SIG-M5 (cell line): Measurements from ENCODE around the gene TANGO2.

ENCODE experiments used
- DNase-seq: peaks from one replicate; lab custom pipeline; 2025; lab: John Stamatoyannopoulos, UW

TANGO2 gene

DNA sequence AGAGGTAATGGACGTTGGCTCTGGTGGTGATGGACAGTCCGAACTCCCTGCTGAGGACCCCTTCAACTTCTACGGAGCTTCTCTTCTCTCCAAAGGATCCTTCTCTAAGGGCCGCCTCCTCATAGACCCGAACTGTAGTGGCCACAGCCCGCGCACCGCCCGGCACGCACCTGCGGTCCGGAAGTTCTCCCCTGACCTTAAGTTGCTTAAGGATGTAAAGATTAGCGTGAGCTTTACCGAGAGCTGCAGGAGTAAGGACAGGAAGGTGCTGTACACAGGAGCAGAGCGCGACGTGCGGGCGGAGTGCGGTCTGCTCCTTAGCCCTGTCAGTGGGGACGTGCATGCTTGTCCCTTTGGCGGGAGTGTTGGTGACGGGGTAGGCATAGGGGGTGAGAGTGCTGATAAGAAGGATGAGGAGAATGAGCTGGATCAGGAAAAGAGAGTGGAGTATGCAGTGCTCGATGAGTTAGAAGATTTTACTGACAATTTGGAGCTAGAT, 65.2 kb downstream of the TANGO2 start:
- DNase-seq, result no peak

- no peak for DNase-seq
These were observed 65.9 kb downstream of the TANGO2 start for GRCh38 chr22:20086763-20087162.

- no peak for DNase-seq
These were observed 66.7 kb downstream of the TANGO2 start for GRCh38 chr22:20087319-20088262.

DNA sequence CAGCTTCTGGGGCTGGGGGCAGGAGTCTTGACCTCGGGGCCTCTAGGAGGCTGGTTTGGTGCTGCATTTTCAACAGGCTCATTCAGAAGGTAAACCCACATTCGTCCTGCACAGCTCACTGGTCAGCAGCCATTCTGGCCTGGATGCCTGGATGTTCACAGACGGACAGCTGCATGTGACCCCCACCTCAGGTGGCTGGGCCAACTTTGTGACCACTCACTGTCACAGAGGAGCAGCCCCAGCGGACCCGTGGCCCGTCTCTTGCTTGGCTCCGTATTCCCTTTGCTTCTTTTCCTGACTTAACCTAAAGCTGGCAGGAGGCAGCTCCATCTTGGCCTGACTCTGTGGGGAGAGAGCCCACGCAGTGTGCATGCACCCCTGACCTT, 67.3 kb downstream of the TANGO2 start:
- no peak for DNase-seq

DNA sequence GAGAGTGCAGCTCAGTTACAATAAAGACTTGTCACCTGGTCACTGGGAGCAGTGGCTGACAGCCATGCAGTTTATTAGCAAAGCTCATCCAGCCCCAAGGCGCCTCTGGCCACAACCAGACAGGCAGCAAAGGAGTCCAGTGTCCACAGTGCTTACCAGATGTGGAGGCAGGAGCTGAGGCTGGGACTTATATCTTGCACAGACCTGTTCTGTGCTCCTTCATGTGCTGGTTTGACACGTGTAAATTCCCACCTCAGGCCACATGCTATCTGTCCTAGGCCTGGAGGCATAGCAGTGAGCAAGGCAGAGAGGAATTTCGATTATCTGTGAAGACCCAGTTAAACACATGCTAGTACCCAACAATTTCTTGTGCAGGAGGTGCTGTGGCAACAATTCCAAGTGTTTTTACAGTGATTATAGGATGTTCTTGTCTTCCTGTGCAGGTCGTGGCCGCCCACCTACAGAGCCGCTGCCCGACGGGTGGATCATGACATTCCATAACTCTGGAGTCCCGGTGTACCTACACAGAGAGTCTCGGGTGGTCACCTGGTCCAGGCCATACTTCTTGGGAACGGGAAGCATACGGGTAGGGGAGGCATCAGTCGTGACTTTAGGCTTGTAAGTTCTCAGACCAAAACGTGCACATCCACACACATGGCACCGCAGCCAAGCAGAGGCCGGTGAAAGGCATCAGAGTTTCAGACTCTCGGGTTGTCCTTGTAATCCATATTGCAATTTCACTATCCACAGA, 68.5 kb downstream of the TANGO2 start:
- DNase-seq, result no peak

- DNase-seq, result no peak
These were observed 69.2 kb downstream of the TANGO2 start for GRCh38 chr22:20089977-20090729.

GRCh38 chr22:20090730-20091240, 69.9 kb downstream of the TANGO2 start:
- DNase-seq, result no peak

DNA sequence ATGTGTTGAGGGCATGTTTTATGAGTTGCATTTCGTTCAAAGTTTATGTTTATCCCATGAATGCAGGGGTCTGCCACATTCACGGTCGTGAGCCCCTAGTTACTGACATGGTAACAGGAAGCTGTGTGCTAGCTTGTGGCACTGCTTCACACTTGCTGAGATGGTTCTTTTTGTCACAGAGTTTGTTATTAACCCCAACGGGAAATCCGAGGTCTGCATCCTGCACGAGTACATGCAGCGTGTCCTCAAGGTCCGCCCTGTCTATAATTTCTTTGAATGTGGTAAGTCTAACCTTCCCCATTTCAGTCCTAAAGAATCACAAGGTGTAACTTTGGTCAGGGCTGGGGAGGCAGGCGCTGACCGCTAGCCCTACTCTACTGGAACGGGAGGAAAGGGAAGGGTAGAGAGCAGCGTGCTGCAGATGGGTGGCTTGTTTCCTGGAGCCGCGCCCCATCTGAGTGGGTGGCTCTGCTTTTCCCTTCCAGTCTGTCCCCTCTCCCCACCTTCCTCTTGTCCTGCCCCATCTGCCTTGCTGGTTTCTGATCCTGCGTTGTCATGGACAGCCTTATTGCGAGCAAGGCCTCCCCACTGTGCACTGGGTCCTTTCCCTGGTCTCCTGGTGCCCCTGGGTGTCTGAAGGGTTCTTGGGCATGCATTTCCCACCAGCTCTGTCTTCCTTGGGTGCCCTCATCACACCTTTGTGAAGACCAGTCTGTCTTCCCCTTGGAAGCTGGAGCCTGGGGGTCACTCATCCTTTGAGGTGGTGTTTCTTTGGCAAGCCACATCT, 71.0 kb downstream of the TANGO2 start:
- DNase-seq, result no peak

GRCh38 chr22:20092477-20092854, 71.6 kb downstream of the TANGO2 start:
- DNase-seq, result no peak

DNA sequence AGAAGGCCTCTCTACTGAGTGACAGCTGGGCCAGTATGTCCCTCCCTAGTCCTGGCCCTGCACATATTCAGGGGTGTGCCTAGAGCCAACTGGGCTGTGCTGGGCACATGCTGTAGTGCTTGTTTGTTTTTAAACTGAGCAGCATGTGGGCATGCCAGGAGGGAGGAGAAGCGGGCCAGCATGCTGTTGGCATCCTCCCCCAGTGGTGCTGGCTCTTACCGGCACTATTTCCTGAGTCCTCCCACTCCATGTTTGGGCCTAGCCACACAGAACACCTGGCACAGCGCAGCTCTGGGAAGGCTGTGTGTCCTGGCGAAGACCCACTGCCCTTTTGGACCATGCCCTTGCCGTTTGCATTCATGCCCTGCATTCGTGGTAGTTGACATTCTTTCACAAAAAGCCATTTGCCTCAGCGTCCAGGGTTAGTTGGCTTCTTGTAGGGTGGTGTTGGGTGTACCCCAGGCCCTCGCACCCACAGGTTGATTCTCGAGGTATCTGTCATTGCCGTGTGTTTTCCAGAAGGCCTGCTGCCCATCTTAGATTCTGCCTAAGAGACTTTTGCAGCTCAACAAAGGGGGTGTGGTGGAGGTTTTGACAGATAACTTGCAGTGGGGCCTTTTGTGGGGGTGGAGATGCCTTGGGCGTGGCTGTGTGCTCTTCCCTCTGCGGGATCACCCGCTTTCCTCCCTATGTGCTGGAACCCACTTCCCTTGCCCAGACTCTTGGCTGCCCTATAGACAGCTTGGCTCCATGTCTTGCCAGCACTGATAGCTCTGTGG, 72.7 kb downstream of the TANGO2 start:
- no peak for DNase-seq

GRCh38 chr22:20094197-20094807, 73.4 kb downstream of the TANGO2 start:
- DNase-seq, result no peak

DNA sequence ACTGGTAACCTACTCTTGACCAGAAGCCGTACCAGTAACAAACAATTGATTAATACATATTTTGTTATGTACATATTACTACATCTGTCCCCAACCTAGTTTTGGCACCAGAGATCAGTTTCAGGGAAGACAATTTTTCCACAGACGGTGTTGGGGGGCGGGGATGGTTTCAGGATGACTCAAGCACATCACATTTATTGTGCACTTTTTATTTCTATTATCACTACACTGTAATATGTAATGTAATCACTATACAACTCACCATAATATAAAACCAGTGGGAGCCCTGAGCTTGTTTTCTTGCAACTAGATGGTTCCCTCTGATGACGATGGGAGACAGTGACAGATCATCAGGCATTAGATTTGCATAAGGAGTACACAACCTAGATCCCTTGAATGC, 74.6 kb downstream of the TANGO2 start:
- DNase-seq, result no peak

DNA sequence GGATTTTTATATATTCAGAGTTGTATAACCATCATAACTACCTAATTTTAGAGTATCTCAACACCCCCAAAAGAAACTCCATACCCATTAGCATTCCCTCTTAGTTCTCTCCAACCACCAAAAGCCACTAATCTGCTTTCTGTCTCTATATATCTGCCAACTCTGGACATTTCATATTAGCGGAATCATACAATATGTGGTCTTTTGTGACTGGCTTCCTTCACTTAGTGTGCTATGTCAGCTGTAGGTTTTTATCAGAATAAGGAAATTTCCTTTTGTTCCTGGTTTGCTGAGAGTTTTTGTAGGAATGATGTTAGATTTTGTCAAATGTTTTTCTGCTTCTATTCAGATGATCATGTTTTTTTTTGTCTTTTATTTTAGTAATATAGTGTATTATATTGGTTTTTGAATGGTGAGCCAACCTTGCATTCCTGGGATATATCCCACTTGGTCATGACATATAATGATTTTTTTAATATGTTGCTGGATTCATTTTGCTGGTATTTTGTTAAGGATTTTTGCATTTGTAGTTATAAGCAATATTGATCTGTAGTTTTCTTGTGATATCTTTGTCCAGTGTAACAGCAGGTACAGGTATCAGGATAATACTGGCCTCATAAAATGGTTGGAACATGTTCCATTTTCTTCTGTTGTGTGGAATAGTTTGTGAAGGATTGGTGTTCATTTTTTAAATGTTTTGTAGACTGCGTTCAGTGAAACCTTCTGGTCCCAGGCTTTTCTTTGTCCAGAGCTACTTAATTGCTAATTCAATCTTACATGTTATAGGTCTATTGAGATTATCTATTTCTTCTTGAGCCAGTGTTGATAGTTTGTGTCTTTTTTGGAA, 75.9 kb downstream of the TANGO2 start:
- no peak for DNase-seq

DNA sequence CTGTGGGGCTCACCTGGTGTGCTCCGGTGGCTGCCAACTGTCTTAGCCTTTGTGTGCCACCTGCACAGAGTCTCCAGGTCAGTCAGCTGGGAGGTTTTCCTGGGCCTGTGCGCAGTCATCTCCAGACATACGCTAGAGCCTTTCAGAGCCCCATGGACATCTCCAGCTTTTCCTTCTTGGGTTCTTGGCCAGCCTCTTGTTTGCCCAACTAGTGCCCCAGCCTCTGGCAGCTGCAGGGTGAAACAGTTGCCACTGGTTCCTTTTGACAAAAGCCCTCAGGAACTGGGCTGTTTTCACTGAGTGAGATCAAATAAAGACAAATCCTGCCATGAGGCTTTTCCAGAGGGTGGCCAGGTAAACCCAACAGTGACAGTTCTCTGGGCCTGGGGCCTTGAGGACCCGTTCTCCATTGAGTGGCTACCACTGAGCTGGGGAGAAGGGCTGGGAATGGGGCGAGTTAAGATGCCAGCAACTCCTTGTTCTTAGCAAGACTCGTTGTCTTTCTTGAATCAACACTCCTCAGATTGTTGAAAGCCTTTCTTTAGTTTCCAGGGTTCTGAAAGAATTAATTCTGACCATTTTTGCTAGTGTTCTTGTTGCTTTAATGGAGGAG, 78.3 kb downstream of the TANGO2 start:
- DNase-seq, result no peak

DNA sequence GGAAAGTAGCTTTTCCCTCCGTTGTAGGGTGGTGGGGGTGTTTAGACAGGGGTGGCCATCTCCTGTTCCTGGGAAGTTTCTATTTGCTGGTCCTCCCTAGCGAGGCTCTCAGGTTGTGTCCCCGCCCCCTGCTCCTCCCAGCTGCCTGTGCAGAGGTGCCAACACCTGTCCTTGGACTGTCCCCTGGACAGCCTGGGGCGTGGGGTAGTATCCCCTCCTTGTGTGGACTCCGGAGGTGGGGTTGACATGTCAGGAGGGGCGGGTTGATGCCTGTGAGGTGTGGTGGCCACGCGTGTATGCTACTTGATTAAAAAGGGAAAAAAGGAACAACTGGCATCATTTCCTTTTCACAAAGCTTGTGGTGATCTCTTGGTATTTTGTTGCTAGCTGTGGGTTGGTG, 80.7 kb downstream of the TANGO2 start:
- no peak for DNase-seq

DNA sequence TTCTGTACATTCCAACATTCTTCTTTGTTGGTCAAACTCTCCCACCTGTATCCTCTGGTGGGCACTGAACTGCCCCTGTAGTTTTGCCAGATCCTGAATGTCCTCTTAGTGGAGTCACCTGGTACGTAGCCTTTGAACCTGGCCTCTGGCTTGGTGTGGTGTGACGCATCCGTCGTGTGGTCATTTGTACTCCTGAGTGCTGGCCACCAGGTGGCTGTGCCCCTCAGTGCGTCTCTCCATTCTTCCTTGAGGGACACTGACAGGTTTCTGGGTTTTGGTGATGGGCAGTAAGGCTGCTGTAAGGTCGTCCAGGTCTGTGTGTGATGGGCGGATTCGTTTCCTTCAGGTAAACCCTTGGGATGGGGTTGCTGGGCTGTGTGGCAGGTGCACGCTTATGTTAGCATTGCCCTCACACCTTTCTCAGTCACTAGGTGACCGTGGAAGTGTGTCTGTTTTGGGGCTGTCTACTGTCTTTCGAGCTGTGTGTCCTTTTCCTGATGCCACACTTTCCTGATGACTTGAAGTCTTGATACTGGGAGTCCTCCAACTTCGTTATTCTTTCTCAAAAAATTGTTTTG, 81.4 kb downstream of the TANGO2 start:
- no peak for DNase-seq

DNA sequence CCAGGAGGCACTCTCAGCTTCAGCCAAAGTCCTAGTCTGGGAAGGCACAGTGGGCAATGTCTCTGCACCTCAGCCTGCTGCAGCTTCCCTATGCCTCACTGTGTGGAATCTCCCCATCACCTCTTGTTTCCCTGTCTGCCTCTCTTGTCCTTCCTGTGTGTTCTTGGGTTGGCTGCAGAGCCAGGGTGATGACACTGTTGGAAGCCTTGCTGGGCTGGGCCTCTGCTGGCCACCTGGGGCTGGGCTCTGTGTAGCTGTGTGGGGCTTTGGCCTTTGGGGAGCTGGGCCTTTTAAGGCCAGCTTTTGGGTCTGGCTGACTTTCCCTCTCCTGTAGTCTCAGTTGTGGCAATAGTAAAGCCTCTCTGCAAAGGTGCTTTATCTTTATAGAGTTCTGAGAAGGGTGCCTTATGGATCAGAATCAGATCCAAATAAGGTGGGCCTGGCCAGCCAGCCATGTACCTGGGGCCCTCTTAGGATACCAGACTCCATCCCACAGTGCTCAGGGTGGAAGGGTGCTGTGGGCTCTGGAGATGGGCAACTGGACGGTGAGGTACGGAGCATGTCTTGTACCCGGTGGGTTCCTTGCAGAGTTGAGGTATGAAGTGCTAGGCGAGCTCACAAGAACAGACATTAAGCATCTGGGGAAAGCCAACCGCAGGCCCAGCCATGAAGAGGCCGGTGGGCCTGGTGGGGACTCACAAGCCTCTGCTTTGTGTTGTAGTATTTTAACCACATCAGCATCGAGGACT, 84.7 kb downstream of the TANGO2 start:
- no peak for DNase-seq
